Esophagus squamous epithelium (tissue), 5 donors: ENCODE measurements around the gene LTBP1. TPM values are rescaled to one million over a fixed set of nuclear protein-coding genes. Genes with fewer than 3 reads are reported as not detected.

Experiments
- DNase-seq: peaks from one replicate; lab custom pipeline; 2025; lab: John Stamatoyannopoulos, UW
- H3K27ac ChIP-seq, 4 donors: fragments of 200-600 bp; sonication (generic); one replicate each; pipeline ENCODE4 v1.5.1; 2016 to 2019; ENCODE audit warnings: mild to moderate bottlenecking in 1 of 4
- H3K27me3 ChIP-seq, 4 donors: fragments of 200-600 bp; sonication (generic); 1 replicate in 3 of 4; 2 replicates in 1 of 4; pipeline versions ENCODE4 v1.5.1 to v1.6.0; 2017 to 2021; ENCODE audit warnings: antibody characterized with exemption in 1 of 4
- H3K36me3 ChIP-seq, 3 donors: fragments of 200-600 bp; sonication (generic); one replicate each; pipeline ENCODE4 v1.5.1; 2016 to 2019
- H3K4me1 ChIP-seq, 3 donors: fragments of 200-600 bp; sonication (generic); one replicate each; pipeline ENCODE4 v1.5.1; 2017 to 2019
- H3K4me3 ChIP-seq, 4 donors: fragments of 200-600 bp; sonication (generic); 1 replicate in 3 of 4; 2 replicates in 1 of 4; pipeline ENCODE4 v1.5.1; 2016 to 2019; ENCODE audit warnings: mild to moderate bottlenecking in 2 of 4, moderate library complexity in 1 of 4
- H3K9me3 ChIP-seq, 3 donors: fragments of 200-600 bp; sonication (generic); one replicate each; pipeline ENCODE4 v1.5.1; 2016 to 2019
- POLR2A ChIP-seq, 4 donors: fragments of 450-650 bp; IDR thresholded peaks; one replicate each; pipeline ENCODE4 v1.6.1; 2017; ENCODE audit warnings: antibody characterized with exemption in 4 of 4, mild to moderate bottlenecking in 4 of 4, moderate library complexity in 3 of 4
- WGBS, 2 donors: methylation state at CpG; one replicate each; pipeline ENCODE4 v1.1.5; 2018; 5-methylcytosine and 5-hydroxymethylcytosine counted together
- intact Hi-C: fragments of 100-400 bp; cut with DNase I; formaldehyde crosslinking; loops from one replicate; pipeline ENCODE4 v1.15.0; 2022
- total RNA-seq, 4 donors: library from RNA; depleted of rRNA; stranded (reverse); fragments of >200 nt; gene quantifications; one replicate each; pipeline ENCODE4 v1.1.0, GENCODE V29; 2016
- TF ChIP-seq, protein P1 (sequence below), 6 experiments: fragments of 450-650 bp in 4 of 6; fragments of 200-600 bp in 2 of 6; sonication (generic) in 2 of 6; IDR thresholded peaks; one replicate each; pipeline ENCODE4 v1.5.1; 2016 to 2019; ENCODE audit warnings: antibody characterized with exemption in 6 of 6, mild to moderate bottlenecking in 4 of 6, moderate library complexity in 4 of 6
- donor health status: DM: yes; HTN: yes; CAD: no.

The LTBP1 gene
- total RNA-seq, 4 donors from 2014 or later: 5.5 to 69.4 (median 32.6) TPM

DNA sequence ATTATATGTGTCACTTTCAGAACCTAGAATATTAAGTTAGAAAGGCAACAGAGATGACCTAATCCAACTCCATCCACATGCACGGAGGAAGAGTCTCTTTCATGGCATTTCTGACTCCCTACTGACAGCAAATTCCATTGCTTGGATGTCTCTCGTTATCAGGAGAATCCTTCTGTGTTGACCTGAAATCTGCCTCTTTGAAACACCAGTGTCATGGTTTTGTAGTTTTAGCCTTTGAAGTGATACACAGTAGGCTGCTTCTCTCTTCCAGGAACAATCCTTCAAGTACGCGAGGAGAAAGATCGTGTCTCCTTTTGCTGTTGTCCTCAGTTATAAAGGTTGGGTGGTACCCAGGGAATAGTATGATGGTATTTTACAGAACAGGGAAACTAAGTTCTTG, 327.8 kb downstream of the LTBP1 start:
- H3K9me3 ChIP-seq: no peaks in the 10 kb centered on the region
- no peaks in the 10 kb centered on the region for H3K27me3 ChIP-seq
- H3K4me1 ChIP-seq: peaks cover 0 to 15% (median 0%) of the 10 kb centered on the region in 3 donors
- WGBS, 2 donors: 80 to 94% methylated on average over 4 to 5 of the region's 5 CpGs
- DNase-seq: no peak
- no peaks in the 10 kb centered on the region for H3K36me3 ChIP-seq
- no peak overlapping the region for H3K27ac ChIP-seq
- no peak overlapping the region for H3K4me3 ChIP-seq
- intact Hi-C loops: no loop called here
- TF ChIP-seq, protein P1, sequence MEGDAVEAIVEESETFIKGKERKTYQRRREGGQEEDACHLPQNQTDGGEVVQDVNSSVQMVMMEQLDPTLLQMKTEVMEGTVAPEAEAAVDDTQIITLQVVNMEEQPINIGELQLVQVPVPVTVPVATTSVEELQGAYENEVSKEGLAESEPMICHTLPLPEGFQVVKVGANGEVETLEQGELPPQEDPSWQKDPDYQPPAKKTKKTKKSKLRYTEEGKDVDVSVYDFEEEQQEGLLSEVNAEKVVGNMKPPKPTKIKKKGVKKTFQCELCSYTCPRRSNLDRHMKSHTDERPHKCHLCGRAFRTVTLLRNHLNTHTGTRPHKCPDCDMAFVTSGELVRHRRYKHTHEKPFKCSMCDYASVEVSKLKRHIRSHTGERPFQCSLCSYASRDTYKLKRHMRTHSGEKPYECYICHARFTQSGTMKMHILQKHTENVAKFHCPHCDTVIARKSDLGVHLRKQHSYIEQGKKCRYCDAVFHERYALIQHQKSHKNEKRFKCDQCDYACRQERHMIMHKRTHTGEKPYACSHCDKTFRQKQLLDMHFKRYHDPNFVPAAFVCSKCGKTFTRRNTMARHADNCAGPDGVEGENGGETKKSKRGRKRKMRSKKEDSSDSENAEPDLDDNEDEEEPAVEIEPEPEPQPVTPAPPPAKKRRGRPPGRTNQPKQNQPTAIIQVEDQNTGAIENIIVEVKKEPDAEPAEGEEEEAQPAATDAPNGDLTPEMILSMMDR (IDR thresholded peaks at IDR 0.05): no peak
- no peak for TF ChIP-seq POLR2A (IDR thresholded peaks at IDR 0.05)

DNA sequence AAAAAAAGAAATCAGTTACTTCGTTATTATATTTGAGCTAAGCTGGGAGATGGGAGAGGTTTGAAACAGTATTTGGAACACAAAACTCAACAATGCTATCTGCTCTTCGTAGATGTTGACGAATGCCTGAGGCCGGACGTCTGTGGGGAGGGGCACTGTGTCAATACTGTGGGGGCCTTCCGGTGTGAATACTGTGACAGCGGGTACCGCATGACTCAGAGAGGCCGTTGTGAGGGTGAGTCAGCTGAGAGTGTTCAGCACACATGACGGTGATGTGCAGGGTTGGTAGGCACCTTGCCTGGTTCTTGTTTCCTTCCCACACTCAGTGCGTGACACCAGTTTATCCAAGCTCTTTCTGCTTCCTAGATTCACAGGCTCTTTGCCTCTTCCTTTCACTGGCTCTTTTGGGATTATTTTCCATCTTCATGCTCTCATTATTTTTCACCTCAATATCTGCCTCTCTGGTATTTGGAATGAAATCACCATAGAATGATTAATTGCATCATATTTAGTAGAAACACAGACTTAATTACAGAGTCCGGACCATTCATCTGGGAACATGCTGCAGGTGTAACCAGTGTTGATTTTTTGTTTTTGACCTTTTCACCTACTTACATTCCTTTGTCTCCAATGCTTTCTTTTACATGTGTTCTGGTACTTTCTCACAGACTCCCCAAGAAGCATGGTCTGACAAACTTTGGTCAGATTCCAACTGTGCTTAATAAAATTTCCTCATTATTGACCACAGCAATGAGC, 329.1 kb downstream of the LTBP1 start:
- intact Hi-C loops: no loop called here

DNA sequence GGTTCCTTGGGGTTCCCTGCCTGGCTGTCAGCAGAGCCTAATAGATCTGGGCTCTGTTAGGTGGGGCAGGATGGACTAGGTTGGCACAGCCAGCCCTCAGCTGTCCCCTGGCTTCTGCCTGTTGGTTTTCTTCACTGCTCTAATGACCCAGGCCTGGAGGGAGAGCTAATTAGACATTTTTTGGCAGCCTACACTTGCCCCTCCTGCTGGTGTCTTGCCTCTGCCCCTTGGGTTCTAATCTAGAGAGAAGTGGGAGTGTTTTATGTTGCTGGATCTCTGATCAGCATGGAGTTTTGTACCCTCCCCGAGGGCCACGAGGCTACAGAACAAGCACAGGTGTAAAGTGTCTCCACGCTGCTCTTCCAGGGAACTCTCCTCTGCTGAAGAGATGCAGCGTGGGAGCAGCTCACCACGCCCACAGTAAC, 330.3 kb downstream of the LTBP1 start:
- Histone ChIP-seq H3K4me3 (no peak overlapping the region), H3K4me1 (peaks cover 0 to 15% (median 0%) of the 10 kb centered on the region in 3 donors), H3K27ac (peak overlapping the region; percentile 33 to 75 (median 70)), H3K27me3 (no peaks in the 10 kb centered on the region), H3K36me3 (no peaks in the 10 kb centered on the region), H3K9me3 (no peaks in the 10 kb centered on the region)
- 77 to 78% methylated on average over 5 of the region's 5 CpGs for WGBS, 2 donors
- TF ChIP-seq, protein P1 (IDR thresholded peaks at IDR 0.05): no peak
- no peak for TF ChIP-seq POLR2A (IDR thresholded peaks at IDR 0.05)
- intact Hi-C loops: no loop called here
- no peak for DNase-seq

More for the DNA sequence above, 329.1 kb downstream of the LTBP1 start:
- H3K4me3 ChIP-seq: no peak overlapping the region
- peaks cover 0 to 15% (median 0%) of the 10 kb centered on the region in 3 donors for H3K4me1 ChIP-seq
- no peak for DNase-seq
- TF ChIP-seq POLR2A (IDR thresholded peaks at IDR 0.05): no peak
- TF ChIP-seq, protein P1 (IDR thresholded peaks at IDR 0.05): no peak
- WGBS, 2 donors: 46 to 54% methylated on average over 12 of the region's 12 CpGs
- no peaks in the 10 kb centered on the region for H3K36me3 ChIP-seq
- H3K9me3 ChIP-seq: no peaks in the 10 kb centered on the region
- H3K27ac ChIP-seq: peak overlapping the region in 2 of 4 donors; percentile 72 to 75
- H3K27me3 ChIP-seq: no peaks in the 10 kb centered on the region

DNA sequence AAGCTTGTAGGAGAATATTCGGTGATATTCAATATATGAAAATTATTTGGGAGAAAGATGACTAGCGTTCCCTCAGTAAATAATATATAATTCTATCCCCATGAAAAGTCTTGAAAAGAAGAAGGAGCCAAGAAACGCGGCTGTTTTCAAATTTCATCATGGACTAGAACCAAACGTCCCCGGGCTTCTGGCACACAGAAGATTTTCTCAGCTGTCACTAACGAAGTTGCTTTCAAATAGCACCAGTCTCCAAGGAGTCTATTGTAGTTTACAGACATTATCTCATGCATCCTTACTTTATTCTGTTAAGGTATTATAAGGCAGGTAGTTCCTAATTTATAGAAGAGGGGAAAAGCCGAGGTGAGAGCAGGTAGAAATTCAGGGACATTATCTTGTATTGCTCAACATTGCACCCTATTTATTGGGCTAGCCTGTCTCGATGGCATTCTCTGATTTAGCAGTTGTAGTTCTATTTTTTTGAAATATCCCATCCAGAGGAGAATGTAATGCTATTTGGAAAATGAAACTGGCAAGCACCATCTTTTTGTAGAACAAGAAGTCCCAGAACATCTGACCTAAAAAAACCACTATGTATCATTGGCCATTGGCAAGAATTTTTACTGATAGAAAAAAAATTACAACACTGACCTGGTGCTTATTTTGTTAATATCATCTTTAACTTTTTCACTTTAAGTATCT, 331.6 kb downstream of the LTBP1 start:
- WGBS, 2 donors: 64 to 69% methylated on average over 9 of the region's 9 CpGs
- intact Hi-C loops: no loop called here
- peaks cover 0 to 15% (median 0%) of the 10 kb centered on the region in 3 donors for H3K4me1 ChIP-seq
- no peak for TF ChIP-seq POLR2A (IDR thresholded peaks at IDR 0.05)
- TF ChIP-seq, protein P1 (IDR thresholded peaks at IDR 0.05): no peak
- no peaks in the 10 kb centered on the region for H3K36me3 ChIP-seq
- no peak overlapping the region for H3K4me3 ChIP-seq
- H3K27ac ChIP-seq: peak overlapping the region in 3 of 4 donors; percentile 68 to 75 (median 70)
- no peaks in the 10 kb centered on the region for H3K27me3 ChIP-seq
- no peaks in the 10 kb centered on the region for H3K9me3 ChIP-seq
- no peak for DNase-seq

DNA sequence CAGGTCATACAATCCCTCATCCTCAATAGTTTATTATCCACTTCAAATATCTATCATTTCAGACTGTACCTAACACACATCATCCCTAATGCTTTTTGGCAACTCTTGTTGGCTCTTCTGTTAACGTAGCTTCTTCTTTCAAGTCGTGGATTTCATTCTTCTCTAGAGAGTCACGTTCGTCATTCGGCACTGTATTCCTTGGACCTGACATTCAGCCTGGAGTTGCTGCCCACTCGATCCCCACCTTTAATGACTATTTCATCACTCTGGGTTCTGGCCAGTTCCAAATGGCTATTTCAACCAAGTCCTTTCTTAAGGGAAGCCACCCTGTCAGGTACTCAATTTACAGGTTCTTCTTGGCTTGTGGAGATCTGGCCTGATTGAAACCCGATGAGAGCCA, 337.5 kb downstream of the LTBP1 start:
- H3K4me3 ChIP-seq: no peak overlapping the region
- H3K27ac ChIP-seq: peak overlapping the region in 3 of 4 donors; percentile 4 to 16 (median 12)
- H3K4me1 ChIP-seq: no peaks in the 10 kb centered on the region
- WGBS, 2 donors: 81 to 93% methylated on average over 7 of the region's 7 CpGs
- H3K9me3 ChIP-seq: no peaks in the 10 kb centered on the region
- DNase-seq: no peak
- H3K36me3 ChIP-seq: no peaks in the 10 kb centered on the region
- intact Hi-C loops: no loop called here
- no peak for TF ChIP-seq POLR2A (IDR thresholded peaks at IDR 0.05)
- TF ChIP-seq, protein P1 (IDR thresholded peaks at IDR 0.05): no peak
- no peaks in the 10 kb centered on the region for H3K27me3 ChIP-seq
